ENCODE results near the gene GNG12.

DNA sequence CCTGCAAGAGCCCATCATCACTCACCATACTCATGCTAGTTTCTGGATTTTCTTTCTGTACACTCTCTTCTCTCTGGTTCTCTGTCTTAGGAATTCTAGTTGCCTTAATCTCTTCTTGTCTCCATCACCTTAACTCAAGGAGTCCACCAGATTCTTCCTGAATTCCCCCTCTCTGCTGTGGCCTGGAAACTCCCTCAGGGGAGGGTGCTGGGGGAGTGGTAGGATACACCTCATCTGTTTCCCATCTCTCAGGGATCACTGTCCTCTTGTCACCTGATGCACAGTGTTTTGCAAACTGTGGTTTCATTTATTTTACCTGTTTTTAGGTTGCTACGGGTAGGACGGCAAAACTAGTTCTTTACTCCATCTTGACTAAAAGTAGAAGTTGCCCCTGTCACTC, 6.6 kb upstream of the GNG12 start:
- TF ChIP-seq TAF1 (IDR thresholded peaks at IDR 0.05; ENCODE audit: borderline replicate concordance, low read depth, low read length), result no peak
- TF ChIP-seq POLR2A (IDR thresholded peaks at IDR 0.05; ENCODE audit: low read depth, low read length), result no peak
